ENCODE data around the gene ARPP21. TPM values are rescaled to one million over a fixed set of nuclear protein-coding genes. Genes with fewer than 3 reads are reported as not detected.

Gene ARPP21
- total RNA-seq, 1 donor from 2014 or later, result 656 TPM

DNA sequence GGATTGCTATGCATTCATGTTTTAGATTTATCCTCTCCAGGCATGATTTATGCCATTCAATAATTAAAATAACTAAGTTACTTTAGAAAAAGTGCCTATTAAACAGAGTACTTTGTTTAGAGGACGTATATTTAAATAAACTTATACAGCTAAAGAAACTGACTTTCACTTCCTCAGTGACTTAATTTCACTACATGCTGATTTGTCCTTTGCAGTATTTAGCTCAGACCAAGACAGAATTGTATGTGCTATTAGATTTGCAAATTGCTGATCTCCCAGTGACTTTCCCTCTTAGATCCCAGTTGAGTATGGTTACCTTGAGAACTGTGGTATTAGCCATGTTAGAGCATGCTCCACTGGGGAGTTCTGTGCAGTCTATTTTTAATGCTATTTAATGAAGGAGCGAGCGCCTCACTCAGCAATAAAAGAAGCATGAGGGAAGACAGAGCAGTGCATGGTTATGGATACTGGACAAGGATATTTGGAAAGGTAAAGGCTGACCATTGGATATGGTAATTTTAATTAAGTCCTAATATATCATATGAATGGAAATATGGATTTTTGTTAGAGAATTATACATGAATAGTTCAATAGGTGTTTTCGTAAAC is 2.7 kb downstream of the ARPP21 start:
- no peak for DNase-seq

DNA sequence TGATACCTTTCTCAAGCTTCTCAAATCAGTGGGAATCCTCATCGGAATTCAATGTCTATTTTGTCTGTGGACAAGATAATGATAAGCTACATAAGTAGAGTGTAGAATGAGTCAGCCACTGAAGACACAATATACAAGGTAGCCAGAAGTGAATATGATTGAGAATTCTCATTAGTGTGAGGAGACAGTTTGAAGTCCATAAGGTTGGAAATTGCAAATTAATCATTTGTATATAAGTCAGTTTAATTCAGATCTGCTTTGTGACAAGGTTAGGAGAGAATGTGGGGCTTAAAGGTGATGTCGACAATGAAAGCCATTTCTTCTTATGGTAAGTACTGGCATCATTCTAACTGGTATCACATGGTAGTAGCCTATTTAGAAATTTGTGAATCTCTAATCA is 4.2 kb downstream of the ARPP21 start:
- no peak for DNase-seq

DNA sequence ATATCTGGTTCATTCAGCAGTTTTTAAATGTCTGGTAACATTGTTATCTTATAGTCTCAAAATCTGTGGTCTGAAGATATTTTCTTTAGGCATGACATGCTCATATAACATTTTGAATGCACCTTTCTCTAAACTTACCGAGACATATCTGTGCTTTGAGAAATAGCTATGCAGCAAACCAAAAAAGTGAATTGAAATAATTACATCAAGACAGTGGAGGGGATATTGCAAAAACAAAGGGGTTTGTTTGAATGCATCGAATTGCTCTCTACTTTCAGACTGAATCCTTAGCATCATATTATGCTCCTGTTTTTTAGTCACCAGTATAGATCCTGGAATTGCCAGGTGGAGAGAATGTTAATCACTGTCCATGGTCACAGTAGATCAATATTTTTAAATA is 5.1 kb downstream of the ARPP21 start:
- DNase-seq, result no peak

DNA sequence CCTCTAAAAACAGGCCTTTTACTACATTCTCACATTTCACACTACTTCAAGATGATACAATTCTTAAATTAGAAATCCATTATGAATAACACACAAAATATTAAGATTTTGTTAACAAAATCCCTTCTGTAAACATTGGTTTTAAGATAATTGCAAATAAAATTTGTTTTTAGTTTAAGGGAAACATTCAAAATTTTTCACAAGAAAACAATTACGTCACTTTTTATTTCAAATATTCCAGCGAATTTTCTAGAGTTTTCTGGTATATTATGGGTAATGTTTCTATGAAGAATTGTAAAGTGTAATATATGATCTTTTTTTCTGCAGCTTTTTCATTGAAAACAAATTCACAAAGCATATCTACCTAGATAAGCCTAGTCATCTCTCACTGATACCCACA is 5.9 kb downstream of the ARPP21 start:
- no peak for DNase-seq

DNA sequence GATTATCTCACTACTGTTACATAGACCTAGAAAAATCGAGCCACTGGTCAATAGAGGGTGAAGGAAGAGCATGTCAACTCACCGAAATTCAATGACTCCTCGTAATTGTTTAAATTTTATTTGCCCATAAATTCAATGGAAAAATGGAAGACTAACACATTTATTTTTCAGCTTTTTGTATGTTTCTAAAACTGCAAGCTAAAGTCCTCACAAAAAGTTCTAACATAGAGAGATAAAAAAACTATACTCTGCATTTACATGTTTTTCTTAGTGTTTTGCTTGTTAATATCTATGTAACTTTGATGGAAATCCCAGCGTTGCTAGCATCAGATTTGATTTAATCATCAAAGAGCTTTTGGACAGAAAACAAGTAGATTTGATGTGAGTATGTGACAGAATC is 6.8 kb downstream of the ARPP21 start:
- no peak for DNase-seq

DNA sequence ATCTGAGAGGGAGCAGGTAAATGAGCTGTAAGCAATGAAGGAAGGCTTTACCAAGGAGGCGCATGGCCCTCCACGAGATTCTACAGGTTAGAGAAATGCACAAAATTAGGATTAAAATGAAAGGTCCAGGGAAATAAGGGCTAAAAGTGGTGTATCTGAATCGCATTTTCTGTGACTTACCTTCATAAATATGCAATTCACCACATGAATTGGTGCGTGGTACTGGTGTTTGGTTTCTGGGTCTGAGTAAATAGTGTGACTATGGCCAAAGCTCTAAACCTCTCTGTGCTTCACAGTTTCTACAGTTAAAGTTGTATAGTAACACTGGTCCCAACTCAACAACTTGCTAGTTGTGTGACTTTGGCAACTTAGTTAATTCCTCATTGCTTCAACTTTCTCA is 8.1 kb downstream of the ARPP21 start:
- no peak for DNase-seq

DNA sequence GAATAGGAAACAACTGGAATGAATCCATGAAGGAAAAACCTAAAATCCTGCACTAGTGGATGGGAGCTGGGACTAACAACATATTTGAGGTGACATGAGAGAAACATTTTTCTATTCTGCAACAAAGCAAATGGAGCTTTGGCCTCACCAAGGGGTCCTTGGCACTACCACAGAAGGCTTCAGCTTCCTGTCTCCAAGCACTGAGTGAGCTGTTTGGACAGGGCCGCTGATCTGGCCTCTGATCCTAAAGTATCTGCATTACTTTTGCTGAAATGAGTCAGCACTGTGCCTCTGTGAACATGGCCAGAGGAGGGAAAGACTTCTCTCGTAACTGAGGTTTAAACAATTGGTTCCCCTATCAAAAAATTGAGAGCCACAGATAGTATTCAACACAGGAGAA is 9.0 kb downstream of the ARPP21 start:
- no peak for DNase-seq

DNA sequence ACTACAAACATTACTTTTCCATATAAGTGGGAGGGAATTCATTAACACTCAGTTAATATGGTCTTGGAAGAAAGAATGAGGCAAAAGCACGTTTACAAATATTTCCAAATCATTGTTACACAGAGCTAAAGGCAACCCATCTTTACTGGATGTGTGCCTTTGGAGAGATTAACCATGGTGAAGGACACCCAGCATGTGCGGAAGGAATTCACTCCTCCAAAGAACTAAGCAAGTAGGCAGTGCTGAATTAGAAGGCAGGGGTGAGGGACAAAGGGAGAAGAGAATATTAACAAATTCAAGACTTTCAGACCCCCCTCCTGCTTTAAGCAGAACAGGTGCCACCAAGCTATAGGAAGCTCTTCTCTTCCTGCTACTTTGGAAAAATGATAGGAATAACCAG is 10.1 kb downstream of the ARPP21 start:
- DNase-seq, result no peak

DNA sequence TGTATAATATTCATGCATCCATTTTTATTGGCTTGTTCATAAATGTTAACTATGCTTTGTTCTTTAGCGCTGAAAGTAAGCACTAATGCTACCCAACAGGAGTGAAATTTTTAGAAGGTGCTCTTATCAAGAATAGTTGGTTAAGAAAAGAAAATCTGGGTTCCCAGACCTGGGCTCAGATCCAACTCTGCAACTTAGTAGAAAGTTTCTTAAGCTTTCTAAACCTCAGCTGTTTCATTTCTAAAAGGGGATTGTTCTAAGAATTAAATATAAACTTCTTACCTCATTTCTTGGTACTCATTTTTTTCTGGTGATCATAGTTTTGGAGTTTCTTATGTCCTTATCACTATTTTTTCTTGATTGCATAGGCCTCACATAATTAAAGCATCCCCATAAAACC is 12.1 kb downstream of the ARPP21 start:
- DNase-seq, result no peak

DNA sequence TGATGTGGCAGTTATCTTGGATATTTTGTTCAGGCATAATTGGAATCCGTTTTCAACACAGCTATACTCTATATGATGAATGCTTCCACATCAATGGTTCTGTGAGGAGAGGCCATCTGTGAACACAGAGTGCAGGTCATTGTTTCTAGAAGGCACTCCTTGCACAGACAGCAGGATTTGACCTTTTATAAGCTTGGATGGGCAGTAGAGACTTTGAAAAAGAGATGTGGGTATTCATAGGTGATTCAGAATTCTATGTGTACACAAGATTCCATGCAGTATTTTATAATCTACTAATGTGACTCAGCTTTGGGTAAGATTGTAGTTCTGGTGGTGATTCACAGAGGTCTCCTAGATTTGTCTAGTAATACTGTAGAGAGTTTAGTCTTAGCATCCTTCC is 12.5 kb downstream of the ARPP21 start:
- DNase-seq, result no peak

DNA sequence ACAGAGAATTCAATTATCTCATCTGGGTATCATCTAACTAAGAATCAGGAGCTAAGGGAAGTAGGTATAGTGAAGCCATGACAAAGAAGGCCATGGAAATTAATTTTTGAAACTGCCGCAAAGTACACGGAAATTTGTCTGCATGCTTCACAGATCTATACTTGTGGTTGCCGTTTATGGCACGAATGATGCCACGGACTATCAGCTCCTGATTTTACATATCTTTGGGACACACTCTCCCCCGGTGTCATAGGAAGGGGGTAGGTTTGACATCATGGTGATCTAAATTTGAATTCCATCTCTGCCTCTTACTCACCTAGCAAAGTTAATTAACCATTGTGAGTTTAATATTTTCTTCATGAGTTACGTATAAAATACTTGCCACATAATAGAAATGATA is 14.0 kb downstream of the ARPP21 start:
- no peak for DNase-seq

DNA sequence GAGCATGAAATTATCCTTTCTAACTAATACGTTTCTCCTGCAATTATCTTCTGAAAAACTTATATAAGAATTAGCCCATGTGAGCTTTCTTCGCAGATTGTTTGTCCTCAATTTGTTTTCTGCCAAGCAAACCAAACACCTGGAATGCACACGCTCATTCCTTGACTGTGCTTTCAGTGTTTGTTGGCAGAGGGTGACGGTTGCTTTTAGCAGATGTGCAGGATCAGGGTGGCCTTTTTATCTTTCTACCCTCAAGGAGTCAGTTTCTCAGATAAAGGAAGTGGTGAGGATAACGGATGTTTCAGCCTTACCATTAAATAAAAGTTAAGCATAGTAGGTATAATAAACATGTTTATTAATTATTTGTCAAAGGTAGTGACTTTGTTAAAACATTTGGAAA is 15.2 kb downstream of the ARPP21 start:
- no peak for DNase-seq

DNA sequence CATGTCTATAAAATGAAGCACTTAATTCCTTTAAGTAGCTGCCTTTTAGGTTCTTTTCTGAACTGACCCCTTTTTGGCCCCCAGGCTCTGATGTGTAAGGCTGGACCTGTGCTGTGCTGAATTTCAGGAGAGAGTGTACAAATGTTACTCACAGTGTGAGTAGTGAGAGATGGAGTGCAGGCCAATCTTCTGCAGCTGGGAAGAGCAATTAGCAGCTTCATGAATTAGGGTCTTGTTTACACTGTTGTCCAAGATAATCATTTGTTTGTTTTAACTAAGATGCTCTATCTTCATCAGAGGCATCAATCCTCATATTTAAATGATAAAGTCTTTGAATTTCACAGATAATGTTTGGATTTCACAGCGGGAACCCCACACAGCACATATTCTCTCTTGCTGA is 19.4 kb downstream of the ARPP21 start:
- no peak for DNase-seq

DNA sequence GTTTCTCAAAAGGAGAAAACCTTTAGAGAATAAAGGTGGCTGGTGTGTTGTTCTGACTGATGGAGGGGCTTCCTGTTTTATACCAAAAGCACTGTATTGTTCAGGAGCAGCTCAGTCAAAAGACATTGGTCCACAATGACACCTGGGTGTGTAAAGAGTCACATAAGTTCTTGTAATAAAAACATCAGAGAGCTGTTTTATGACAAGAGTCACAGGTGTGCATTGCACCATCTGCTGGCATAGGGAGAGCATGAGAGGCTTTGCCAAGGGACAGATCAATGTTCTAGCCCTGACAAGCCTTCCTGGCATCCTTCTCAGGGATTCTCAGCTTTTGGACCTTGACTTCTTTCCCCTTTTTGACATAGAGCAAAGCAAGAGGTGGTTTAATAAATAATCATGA is 20.4 kb downstream of the ARPP21 start:
- DNase-seq, result no peak

DNA sequence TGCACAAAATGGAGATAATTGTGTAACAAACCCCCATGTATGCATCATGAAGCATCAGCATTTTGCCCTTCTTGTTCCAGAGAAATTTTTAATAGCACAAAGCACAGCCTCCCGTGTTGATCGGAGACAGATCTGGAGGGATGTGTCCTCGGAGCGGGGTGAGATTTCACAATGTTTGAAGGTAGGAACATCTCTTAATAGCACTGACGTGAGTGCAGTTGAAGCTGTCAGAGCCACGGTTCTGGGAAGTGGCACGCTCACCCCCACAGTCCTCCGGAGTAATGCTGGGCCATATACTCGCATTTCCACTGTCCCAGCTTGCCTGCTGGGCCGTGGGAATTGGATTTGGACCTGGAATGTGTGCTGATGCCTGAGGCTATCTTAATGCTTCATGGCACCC is 24.1 kb downstream of the ARPP21 start:
- no peak for DNase-seq

DNA sequence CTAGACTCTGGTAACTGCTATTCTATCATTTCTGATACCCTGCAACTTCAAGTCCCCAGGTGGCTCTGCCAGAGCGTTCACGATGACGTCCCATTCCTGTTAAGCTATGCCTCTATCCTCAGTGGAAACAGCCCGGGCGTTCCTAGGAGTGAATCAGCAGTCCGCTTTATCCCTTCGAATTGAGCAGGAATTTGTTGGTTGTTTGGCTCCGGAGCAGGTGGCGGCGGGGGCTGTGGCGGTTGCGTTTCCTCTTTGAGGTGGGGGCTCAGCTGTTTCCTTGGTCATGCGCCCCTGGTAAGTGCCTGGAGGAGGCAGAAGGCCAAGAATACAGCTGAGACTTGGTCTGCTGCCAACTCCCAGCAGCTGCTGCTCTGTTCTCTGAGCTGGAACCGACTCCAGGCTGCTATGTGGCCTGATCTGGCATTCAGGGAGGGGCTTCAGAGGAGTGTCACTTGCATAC is 25.2 kb downstream of the ARPP21 start:
- DNase-seq, result peak; percentile 79

DNA sequence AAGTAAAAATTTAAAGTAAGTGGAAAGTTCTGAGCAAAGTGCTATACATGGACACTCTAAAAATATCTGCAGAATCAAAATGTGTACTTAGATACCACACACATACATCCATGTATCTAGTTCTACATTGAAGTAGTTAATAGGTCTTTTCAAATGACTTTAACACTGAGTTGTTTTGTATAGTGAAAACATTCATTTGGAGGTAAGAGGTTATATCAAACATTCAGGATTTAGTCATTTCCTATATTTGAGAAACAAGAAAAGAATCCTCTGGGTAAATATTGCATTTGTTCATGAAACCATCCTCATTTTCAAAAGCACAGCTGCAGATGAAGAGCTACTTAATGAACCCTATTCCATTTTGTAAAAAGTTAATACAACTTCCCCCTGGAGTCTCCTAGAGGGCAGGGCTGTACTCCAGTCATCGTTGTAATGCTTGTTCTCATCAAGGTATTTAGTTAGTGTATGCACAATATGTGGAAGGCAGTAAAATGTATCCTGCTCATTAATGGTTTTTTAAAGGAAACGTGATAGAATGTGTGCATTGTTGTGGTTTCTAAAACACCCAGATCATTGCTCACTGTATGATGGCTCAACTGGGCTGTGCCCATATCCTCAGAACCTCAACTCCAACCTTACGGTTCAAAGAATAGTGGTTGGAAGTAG is 26.2 kb downstream of the ARPP21 start:
- DNase-seq, result no peak

DNA sequence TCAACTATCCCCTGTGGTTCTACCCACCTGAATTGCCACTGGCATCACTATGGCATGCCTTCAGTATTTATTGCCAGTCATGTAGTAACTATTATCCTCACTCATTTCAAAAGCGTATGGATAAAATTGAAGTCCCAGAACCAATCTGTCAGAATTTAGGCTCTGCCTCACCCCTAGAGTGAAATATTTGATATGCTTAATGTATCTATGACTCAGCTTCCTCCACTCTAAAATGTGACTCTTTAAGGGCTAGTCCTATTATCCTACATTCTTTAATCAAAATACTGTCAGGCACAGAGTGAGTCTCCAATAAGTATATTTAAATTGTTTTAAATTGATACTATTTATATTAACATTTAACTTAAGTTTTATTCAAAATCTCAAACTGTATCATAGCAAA is 27.6 kb downstream of the ARPP21 start:
- DNase-seq, result no peak

DNA sequence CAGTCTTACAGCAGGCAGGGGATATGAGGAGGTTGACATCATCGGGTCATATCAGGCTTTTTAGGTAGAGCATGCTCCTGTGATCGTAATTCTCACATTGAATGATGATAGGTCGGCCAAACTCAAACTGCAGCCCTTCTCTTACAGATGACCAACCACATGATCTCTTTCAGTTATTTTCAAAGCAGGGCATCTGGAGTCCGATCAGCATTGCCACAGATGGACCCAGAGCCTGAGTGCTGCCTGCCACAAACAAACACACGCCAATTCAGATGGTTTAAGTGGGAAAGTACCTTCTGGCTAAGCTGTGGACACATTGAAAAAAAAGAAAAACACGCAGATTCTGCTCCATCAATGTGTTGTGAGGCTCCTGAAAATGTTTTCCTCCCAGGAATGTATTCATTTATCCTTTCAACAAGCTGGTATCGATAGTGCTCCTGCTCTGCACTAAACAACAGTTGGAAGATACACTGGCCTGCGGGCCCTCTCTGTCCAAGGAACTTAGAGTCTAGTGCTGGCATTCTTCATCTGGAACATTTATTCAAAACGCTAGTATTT is 31.2 kb downstream of the ARPP21 start:
- peak; percentile 24 for DNase-seq

DNA sequence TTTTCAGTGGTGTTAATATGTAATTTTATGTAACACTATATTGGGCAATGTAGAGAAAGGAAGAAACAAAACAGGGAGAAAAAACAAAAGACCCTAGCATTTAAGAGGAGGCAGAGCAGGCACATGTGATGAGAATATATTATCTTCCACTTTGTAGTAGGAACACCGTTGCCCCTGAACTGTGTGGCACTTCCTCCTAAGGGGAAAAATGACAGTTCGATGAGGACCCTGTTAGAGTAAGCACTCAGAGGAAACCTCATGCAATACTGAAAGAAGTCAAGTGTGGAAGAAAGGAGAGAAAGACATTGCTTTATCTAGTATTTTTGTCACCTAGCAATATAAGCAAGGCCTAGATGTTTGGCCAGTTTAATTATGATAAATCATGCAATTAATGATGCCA is 32.2 kb downstream of the ARPP21 start:
- DNase-seq, result no peak

DNA sequence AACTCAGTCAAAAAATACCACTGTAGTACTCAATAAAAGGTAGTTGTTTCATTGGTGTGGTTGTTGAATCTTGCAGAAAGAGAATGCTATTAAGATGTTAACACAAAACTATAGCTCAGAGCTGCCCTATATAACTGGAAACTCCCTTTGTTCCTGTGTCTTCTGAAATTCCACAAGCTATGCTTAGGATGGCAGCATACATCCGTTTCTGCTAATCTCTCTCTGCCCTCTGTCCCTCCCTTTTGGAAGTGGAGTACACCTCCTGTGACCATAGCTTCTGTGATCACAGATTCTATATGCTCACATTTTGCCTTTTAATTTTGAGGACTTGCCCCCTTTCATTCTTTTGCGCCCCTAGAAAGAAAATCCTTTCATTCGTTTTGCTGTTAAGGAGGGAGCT is 33.7 kb downstream of the ARPP21 start:
- DNase-seq, result no peak

DNA sequence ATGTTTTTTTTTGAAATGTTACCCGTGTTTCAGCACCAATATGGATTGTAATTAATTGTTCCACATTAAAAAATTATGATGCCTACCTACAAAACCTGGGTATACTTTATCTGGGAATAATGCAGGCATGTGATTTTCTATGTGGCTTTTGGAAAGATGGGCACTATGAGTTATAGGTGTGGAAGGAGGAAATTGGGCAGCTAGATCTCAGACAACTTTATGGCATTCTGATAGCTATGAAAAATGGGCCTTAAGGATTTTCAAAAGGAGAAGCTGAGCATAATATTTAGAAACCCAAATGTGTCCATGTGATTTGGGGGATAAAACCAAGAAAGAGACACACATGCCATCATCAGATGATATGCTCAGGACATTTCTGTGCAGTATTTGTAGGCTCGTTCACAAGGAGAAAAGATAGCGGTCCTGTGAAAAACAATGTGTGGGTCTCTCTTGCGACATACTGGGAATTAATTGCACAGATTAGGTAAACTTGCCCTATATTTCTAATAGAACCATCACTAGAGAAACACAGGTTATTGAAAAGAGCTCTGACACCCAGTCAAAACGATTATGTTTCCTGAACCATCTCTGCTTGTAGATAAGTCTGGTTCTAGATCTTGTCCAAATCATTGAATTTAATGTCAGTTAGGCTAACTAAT is 35.3 kb downstream of the ARPP21 start:
- no peak for DNase-seq

DNA sequence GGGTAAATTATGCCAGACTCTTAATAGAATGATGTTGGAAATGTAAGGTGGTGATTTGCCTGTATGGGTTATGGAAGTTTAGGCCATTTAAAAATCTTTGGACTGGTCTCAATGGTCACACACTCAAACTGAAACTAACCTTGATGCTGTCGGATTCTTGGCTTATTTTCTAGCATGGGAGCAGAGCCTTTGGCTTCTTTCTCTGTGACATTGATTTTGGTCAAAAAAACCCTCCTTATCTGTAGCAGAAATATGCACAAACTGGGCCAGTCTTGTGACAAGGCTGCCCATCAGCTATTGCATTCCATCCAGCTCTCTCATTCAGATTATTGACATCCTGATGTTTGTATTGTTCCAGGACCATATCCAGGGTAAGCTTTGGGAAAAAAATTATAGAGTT is 35.9 kb downstream of the ARPP21 start:
- DNase-seq, result no peak

DNA sequence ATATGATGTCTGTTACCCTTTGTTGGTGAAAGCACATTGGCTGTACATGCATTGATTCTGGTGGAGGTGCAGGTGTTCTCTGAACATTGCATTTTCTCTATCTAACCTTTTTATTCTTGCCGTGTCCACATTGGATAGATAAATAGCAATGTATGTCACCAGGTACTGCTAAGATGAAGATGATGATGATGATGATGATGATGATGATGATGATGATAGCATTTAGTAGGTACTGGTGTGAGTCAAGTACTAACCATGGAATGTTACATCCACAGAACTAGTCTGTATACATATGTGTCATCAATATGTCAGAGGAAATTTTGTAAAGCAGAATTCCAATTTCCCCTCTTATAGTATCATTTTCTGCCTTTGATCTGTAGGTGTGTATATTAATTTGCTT is 36.3 kb downstream of the ARPP21 start:
- DNase-seq, result no peak
